BE2C (cell line): Measurements from ENCODE around the gene NOP9.

ENCODE experiments used
- DNase-seq: peaks from one replicate; pipeline ENCODE4 v3.0.0-alpha.2; 2020
- H3K27me3 ChIP-seq: fragments of 250-450 bp; sonication (Bioruptor Pico); 2 replicates; pipeline ENCODE4 v1.5.1; 2020; ENCODE audit warnings: mild to moderate bottlenecking
- H3K36me3 ChIP-seq: fragments of 250-450 bp; sonication (Bioruptor Pico); 2 replicates; pipeline ENCODE4 v1.5.1; 2020; ENCODE audit warnings: mild to moderate bottlenecking
- H3K4me1 ChIP-seq: fragments of 250-450 bp; sonication (Bioruptor Pico); 2 replicates; pipeline ENCODE4 v1.5.1; 2020
- H3K4me3 ChIP-seq: 2 replicates; pipeline ENCODE4 v1.5.1; 2011; ENCODE audit warnings: low read depth, low read length
- H3K9me3 ChIP-seq: fragments of 250-450 bp; sonication (Bioruptor Pico); 2 replicates; pipeline ENCODE4 v1.5.1; 2020
- CTCF ChIP-seq: IDR thresholded peaks from 2 replicates; pipeline ENCODE4 v1.5.1; 2012; ENCODE audit warnings: mild to moderate bottlenecking, low read depth, low read length

Gene NOP9

GRCh38 chr14:24292118-24292807, 7.4 kb upstream of the NOP9 start:
- no peaks in the 10 kb centered on the region for H3K36me3 ChIP-seq
- no peaks in the 10 kb centered on the region for H3K9me3 ChIP-seq

GRCh38 chr14:24293525-24293924, 6.1 kb upstream of the NOP9 start:
- Histone ChIP-seq H3K4me3 (no peak overlapping the region), H3K36me3 (no peaks in the 10 kb centered on the region), H3K27me3 (no peaks in the 10 kb centered on the region), H3K9me3 (no peaks in the 10 kb centered on the region), H3K4me1 (no peaks in the 10 kb centered on the region)
- no peak for DNase-seq
- TF ChIP-seq CTCF: no peak

More at GRCh38 chr14:24292118-24292807, 7.4 kb upstream of the NOP9 start:
- H3K27me3 ChIP-seq: no peaks in the 10 kb centered on the region
- no peak for TF ChIP-seq CTCF
- no peaks in the 10 kb centered on the region for H3K4me1 ChIP-seq
- DNase-seq: no peak
- no peak overlapping the region for H3K4me3 ChIP-seq

- peak; percentile 86 for TF ChIP-seq CTCF
- no peaks in the 10 kb centered on the region for H3K27me3 ChIP-seq
- H3K36me3 ChIP-seq: peaks cover 2% of the 10 kb centered on the region
- peak; percentile 76 for DNase-seq
- no peaks in the 10 kb centered on the region for H3K4me1 ChIP-seq
- H3K9me3 ChIP-seq: no peaks in the 10 kb centered on the region
- H3K4me3 ChIP-seq: no peak overlapping the region
Measured at GRCh38 chr14:24296341-24297157, 3.1 kb upstream of the NOP9 start.

- DNase-seq: no peak
- peak; percentile 67 for TF ChIP-seq CTCF
Measured at GRCh38 chr14:24297190-24297964, 2.3 kb upstream of the NOP9 start.

GRCh38 chr14:24298892-24299254, 777 bp upstream of the NOP9 start:
- Histone ChIP-seq H3K36me3 (peaks cover 17% of the 10 kb centered on the region), H3K9me3 (no peaks in the 10 kb centered on the region), H3K4me3 (peak overlapping the region; percentile 79), H3K4me1 (no peaks in the 10 kb centered on the region), H3K27me3 (no peaks in the 10 kb centered on the region)
- TF ChIP-seq CTCF: no peak
- DNase-seq: peak; percentile 44

More at GRCh38 chr14:24297190-24297964, 2.3 kb upstream of the NOP9 start:
- no peaks in the 10 kb centered on the region for H3K9me3 ChIP-seq
- no peak overlapping the region for H3K4me3 ChIP-seq
- H3K27me3 ChIP-seq: no peaks in the 10 kb centered on the region
- no peaks in the 10 kb centered on the region for H3K4me1 ChIP-seq
- peaks cover 10% of the 10 kb centered on the region for H3K36me3 ChIP-seq
